ENCODE measurements around the gene OPTN. TPM values are rescaled to one million over a fixed set of nuclear protein-coding genes. Genes with fewer than 3 reads are reported as not detected.
A peak's percentile ranks its signal among the peaks of the same experiment; 100 is the strongest.
"Not testable (repeated sequence)": the region's sequence is repeated elsewhere in the genome, so short reads cannot be mapped to it uniquely, and the experiment has no call there.

OPTN gene
- total RNA-seq (2014; rRNA removed; shearing (Covaris generic)), result 20.7 and 27.3 TPM in 2 replicates

DNA sequence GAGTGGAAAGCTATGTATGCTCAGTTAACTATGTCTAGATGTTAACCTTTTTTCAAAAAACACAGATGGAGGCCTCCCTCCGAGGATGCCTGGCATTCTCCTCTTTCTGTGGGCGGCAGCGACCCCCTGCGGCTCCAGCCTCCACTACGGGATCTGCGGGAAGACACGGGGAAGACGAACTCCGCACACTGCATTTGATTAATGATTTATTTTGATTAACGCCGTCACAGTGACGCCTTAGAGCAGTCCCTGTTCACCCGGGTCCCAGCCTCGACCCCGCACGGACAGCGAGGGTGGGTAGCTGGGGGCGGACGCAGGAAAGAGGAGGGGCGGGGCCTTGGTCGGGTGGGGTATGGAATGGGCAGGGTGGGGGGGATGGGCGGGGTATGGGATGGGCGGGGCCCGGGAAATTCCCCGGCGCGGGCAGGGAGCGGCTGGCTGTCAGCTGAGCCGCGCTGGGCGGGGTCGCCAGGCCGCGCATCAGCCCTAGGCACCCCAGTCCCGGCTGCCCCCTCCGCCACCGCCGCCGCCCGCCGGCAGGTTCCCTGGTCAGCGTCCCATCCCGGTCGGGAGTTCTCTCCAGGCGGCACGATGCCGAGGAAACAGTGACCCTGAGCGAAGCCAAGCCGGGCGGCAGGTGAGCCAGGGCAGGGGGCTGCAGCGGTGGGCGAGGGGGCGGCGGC, at the start of gene OPTN:
Gene OPTN, plus strand, starts transcription at position 498 of the 683 bp plus-strand sequence. CDS start 8,960 bp downstream, outside the sequence.
- DNase-seq (ENCODE audit: low spot score), result peak; percentile 86
- in situ Hi-C loops (cut with HindIII; ENCODE audit: low sequenced_read_pairs), result no loop called here

GRCh38 chr10:13051126-13051694, 48.8 kb upstream of the OPTN start:
- in situ Hi-C loops (cut with HindIII; ENCODE audit: low sequenced_read_pairs), result no loop called here
- no peak for DNase-seq (ENCODE audit: low spot score)

- in situ Hi-C loops (cut with HindIII; ENCODE audit: low sequenced_read_pairs), result not testable (repeated sequence)
These were observed 46.8 kb upstream of the OPTN start for GRCh38 chr10:13053208-13053607.

DNA sequence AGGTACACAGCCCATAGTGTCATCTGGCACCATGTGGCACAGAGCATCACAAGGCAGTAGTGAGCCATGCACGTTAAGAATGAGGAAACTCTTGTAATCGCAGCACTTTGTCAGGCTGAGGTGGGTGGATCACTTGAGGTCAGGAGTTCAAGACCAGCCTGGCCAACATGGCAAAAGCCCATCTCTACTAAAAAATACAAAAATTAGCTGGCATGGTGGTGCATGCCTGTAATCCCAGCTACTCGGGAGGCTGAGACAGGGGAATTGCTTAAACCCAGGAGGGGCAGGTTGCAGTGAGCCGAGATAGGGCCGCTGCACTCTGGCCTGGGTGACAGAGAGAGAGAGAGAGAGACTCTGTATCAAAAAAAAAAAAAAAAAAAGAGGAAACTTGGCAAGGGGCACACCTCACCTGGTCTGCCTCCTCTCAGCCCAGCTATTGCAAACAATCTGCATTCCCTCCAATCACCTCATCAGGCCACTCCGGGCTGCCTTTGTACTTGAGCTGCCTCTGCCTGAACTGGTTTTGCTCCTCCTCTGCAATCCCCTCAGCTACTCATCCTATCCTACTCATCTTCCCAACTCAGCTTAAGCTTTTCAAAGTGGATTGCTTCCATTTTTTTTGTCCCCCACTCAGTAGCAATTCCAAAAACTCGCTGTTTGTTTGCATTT, 46.0 kb upstream of the OPTN start:
- no peak for DNase-seq (ENCODE audit: low spot score)
- in situ Hi-C loops (cut with HindIII; ENCODE audit: low sequenced_read_pairs), result no loop called here

More at GRCh38 chr10:13053208-13053607, 46.8 kb upstream of the OPTN start:
- not testable (repeated sequence) for DNase-seq (ENCODE audit: low spot score)

- DNase-seq (ENCODE audit: low spot score), result no peak
- in situ Hi-C loops (cut with HindIII; ENCODE audit: low sequenced_read_pairs), result no loop called here
These were observed 45.1 kb upstream of the OPTN start for GRCh38 chr10:13054844-13055243.

- in situ Hi-C loops (cut with HindIII; ENCODE audit: low sequenced_read_pairs), result no loop called here
- DNase-seq (ENCODE audit: low spot score), result no peak
These were observed 43.4 kb upstream of the OPTN start for GRCh38 chr10:13056456-13057077.

DNA sequence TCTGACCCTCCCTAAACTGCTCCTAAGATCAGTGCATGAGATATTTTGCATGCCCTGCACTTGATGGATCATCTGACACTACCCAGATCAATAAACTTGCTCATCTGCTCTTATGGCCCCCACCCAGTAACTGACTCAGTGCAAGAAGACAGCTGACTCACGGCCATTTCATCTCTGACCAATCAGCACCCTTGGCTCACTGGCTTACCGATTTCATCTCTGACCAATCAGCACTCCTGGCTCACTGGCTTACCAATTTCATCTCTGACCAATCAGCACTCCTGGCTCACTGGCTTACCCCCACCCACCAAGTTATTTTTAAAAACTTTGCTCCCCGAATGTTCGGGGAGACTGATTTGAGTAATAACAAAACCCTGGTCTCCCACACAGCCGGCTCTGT, 37.2 kb upstream of the OPTN start:
- DNase-seq (ENCODE audit: low spot score), result no peak
- in situ Hi-C loops (cut with HindIII; ENCODE audit: low sequenced_read_pairs), result no loop called here

DNA sequence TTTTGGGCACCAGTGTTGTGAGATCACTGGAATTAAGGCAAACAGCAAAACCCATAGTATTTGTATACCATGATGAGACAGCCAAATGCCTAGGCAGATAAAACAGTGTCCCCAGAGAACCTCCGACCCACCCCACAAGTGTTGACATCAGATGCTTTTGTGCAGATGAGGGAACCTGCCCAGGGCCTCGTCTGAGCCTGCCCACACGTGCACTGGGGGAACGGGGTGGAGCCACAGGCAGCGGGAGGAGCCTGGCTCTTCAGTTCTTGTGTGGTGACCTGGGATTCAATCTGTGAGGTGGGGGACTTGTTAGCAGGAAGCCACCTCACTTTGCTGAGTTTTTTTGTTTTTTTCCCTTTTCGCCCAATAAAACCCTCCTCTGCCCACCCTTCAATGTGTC, 33.4 kb upstream of the OPTN start:
- no peak for DNase-seq (ENCODE audit: low spot score)
- in situ Hi-C loops (cut with HindIII; ENCODE audit: low sequenced_read_pairs), result no loop called here

- in situ Hi-C loops (cut with HindIII; ENCODE audit: low sequenced_read_pairs), result no loop called here
These were observed 32.5 kb upstream of the OPTN start for GRCh38 chr10:13067431-13067830.

DNA sequence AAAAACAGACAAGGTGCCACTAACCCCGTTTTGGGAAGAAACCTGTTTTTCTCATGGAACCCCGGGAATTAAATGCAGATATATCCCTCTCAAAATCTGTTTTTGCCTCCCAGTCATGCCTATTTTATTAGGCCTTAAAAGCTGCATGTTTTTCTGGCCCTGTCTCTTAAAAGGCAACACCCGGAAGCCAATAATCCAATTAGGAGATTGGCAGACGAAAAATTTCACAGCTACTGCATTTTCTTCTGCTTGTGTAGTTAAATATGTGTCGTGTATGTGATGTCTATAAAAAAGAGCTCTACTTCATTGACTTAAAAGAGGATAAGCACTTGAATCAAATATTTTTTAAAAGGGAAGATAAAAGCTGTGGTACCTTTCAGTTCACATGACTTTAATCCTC, 31.9 kb upstream of the OPTN start:
- peak; percentile 7 for DNase-seq (ENCODE audit: low spot score)
- in situ Hi-C loops (cut with HindIII; ENCODE audit: low sequenced_read_pairs), result no loop called here

More at GRCh38 chr10:13067431-13067830, 32.5 kb upstream of the OPTN start:
- no peak for DNase-seq (ENCODE audit: low spot score)

DNA sequence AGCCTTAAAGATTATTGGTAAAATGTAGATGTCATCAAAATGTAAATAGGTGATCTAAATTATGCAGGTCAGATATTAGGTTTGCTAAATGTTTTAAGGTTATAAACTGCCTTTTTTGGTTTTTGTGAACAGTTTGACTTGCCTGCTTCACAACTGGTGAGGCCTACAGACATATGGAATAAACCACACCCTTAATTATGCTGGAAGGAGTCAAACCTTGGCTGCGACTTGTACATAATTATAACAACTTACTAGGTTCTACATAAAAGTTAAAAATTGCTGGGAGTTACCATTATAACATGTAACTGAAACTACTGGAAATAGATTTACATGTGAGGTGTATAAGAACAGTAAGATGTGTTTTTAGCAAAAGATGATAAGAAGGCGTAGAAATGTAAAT, 31.5 kb upstream of the OPTN start:
- in situ Hi-C loops (cut with HindIII; ENCODE audit: low sequenced_read_pairs), result no loop called here
- no peak for DNase-seq (ENCODE audit: low spot score)

GRCh38 chr10:13072339-13072738, 27.6 kb upstream of the OPTN start:
- no peak for DNase-seq (ENCODE audit: low spot score)
- in situ Hi-C loops (cut with HindIII; ENCODE audit: low sequenced_read_pairs), result no loop called here

GRCh38 chr10:13074563-13075451, 25.2 kb upstream of the OPTN start:
- in situ Hi-C loops (cut with HindIII; ENCODE audit: low sequenced_read_pairs), result no loop called here
- peak; percentile 81 for DNase-seq (ENCODE audit: low spot score)

- no peak for DNase-seq (ENCODE audit: low spot score)
- in situ Hi-C loops (cut with HindIII; ENCODE audit: low sequenced_read_pairs), result no loop called here
These were observed 20.8 kb upstream of the OPTN start for GRCh38 chr10:13078912-13079775.

- in situ Hi-C loops (cut with HindIII; ENCODE audit: low sequenced_read_pairs), result no loop called here
- DNase-seq (ENCODE audit: low spot score), result no peak
These were observed 20.2 kb upstream of the OPTN start for GRCh38 chr10:13079776-13080050.

DNA sequence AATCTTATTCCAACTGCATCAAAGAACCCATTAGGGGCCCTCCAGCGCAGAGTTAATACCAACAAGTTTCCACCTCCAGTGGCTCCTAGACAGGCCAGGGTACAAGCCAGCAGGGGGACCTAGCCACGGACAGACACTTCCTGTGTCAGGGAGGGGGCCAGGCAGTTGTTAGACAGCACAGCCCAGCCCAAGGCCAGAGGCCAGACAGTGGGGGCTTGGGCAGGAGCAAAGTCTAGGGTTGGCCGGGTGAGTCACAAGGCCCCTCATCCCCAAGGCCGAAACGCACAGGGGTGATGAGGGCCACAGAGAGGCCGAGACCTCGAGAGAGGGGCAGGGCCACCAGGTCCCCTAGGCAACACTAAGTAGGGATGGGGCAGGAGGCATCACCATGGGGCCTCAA, 19.3 kb upstream of the OPTN start:
- in situ Hi-C loops (cut with HindIII; ENCODE audit: low sequenced_read_pairs), result no loop called here
- no peak for DNase-seq (ENCODE audit: low spot score)

GRCh38 chr10:13083700-13084099, 16.3 kb upstream of the OPTN start:
- DNase-seq (ENCODE audit: low spot score), result not testable (repeated sequence)

GRCh38 chr10:13086056-13086455, 13.9 kb upstream of the OPTN start:
- in situ Hi-C loops (cut with HindIII; ENCODE audit: low sequenced_read_pairs), result no loop called here
- DNase-seq (ENCODE audit: low spot score), result no peak

More at GRCh38 chr10:13083700-13084099, 16.3 kb upstream of the OPTN start:
- in situ Hi-C loops (cut with HindIII; ENCODE audit: low sequenced_read_pairs), result not testable (repeated sequence)

Measured in G401 (cell line).